Breast epithelium (tissue), 3 donors: ENCODE data around the gene PPFIA2.

ENCODE experiments used
- POLR2A ChIP-seq: fragments of 450-650 bp; IDR thresholded peaks from one replicate; pipeline ENCODE4 v1.6.1; 2016; ENCODE audit warnings: antibody characterized with exemption, mild to moderate bottlenecking, moderate library complexity
- POLR2AphosphoS5 ChIP-seq, 3 donors: sonication (generic); formaldehyde crosslinking; IDR thresholded peaks; one replicate each; pipeline ENCODE4 v1.6.1; 2017; ENCODE audit warnings: antibody characterized with exemption in 3 of 3
- TF ChIP-seq, protein P1 (sequence below), 3 donors: fragments of 450-650 bp; IDR thresholded peaks; one replicate each; pipeline ENCODE4 v1.5.1; 2016 to 2017; ENCODE audit warnings: antibody characterized with exemption in 3 of 3, mild to moderate bottlenecking in 3 of 3, moderate library complexity in 3 of 3

DNA sequence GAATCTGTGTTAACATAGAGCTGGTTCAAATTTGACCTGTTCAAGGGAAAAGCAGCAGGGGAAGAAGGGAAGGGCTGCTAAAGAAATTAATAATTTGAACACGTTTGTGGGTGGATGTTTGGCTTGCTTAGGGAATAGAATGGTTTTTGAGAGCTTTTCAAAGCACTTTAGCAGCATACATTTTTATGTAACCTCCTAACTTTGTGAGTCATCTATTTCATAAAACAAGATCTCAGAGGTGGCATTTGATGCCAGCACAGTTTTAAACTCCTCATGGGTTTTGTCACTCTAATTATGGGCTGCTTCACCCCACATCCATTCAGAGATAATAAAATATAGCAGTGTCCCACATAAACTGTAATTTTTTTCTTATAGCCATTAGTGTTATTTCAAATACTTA is 537.5 kb downstream of the PPFIA2 start:
- no peak for TF ChIP-seq POLR2A
- TF ChIP-seq, protein P1, sequence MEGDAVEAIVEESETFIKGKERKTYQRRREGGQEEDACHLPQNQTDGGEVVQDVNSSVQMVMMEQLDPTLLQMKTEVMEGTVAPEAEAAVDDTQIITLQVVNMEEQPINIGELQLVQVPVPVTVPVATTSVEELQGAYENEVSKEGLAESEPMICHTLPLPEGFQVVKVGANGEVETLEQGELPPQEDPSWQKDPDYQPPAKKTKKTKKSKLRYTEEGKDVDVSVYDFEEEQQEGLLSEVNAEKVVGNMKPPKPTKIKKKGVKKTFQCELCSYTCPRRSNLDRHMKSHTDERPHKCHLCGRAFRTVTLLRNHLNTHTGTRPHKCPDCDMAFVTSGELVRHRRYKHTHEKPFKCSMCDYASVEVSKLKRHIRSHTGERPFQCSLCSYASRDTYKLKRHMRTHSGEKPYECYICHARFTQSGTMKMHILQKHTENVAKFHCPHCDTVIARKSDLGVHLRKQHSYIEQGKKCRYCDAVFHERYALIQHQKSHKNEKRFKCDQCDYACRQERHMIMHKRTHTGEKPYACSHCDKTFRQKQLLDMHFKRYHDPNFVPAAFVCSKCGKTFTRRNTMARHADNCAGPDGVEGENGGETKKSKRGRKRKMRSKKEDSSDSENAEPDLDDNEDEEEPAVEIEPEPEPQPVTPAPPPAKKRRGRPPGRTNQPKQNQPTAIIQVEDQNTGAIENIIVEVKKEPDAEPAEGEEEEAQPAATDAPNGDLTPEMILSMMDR (IDR thresholded peaks at IDR 0.05): no peak
- no peak for TF ChIP-seq POLR2AphosphoS5 (IDR thresholded peaks at IDR 0.05)
